ENCODE results near the gene HOXA4.

GRCh38 chr7:27154369-27154768, 23.8 kb upstream of the HOXA4 start:
- TF ChIP-seq CTCF (IDR thresholded peaks at IDR 0.05) (no peak), EZH2 (IDR thresholded peaks at IDR 0.05) (no peak), EZH2phosphoT487 (IDR thresholded peaks at IDR 0.05) (no peak)

All from neural progenitor cell (in vitro differentiated cells).